ENCODE data around the gene MDGA2. TPM values are rescaled to one million over a fixed set of nuclear protein-coding genes. Genes with fewer than 3 reads are reported as not detected.

MDGA2 gene
- total RNA-seq, 1 experiment from 2014 or later, result not detected

- TF ChIP-seq CTCF (IDR thresholded peaks at IDR 0.05; ENCODE audit: unreplicated experiment), result no peak
- DNase-seq, result no peak
- CTCF ChIA-PET, result no interaction called here
- Mint-ChIP-seq H3K27me3 (ENCODE audit: unreplicated experiment) (no peaks in the 10 kb centered on the region), H3K4me3 (ENCODE audit: low read depth, unreplicated experiment) (no peak overlapping the region), H3K9me3 (ENCODE audit: low read depth, unreplicated experiment) (peaks cover 1% of the 10 kb centered on the region), H3K36me3 (ENCODE audit: insufficient read depth, unreplicated experiment) (no peaks in the 10 kb centered on the region), H3K4me1 (ENCODE audit: low read depth, unreplicated experiment) (no peaks in the 10 kb centered on the region), H3K27ac (ENCODE audit: unreplicated experiment) (no peak overlapping the region)
- intact Hi-C loops (cut with micrococcal nuclease; ENCODE audit: unreplicated experiment), result no loop called here
- no TSS peak for BruUV-seq (replicated peaks)
Measured at GRCh38 chr14:47710581-47710980, 35.2 kb upstream of the MDGA2 start.

GRCh38 chr14:47705683-47706082 lies 30.3 kb upstream of the MDGA2 start:
- Mint-ChIP-seq H3K27ac (ENCODE audit: unreplicated experiment) (no peak overlapping the region), H3K4me1 (ENCODE audit: low read depth, unreplicated experiment) (no peaks in the 10 kb centered on the region), H3K9me3 (ENCODE audit: low read depth, unreplicated experiment) (peaks cover 3% of the 10 kb centered on the region), H3K4me3 (ENCODE audit: low read depth, unreplicated experiment) (no peak overlapping the region), H3K36me3 (ENCODE audit: insufficient read depth, unreplicated experiment) (no peaks in the 10 kb centered on the region), H3K27me3 (ENCODE audit: unreplicated experiment) (no peaks in the 10 kb centered on the region)
- BruUV-seq (replicated peaks), result no TSS peak
- DNase-seq, result no peak
- intact Hi-C loops (cut with micrococcal nuclease; ENCODE audit: unreplicated experiment), result no loop called here
- TF ChIP-seq CTCF (IDR thresholded peaks at IDR 0.05; ENCODE audit: unreplicated experiment), result no peak
- CTCF ChIA-PET, result no interaction called here

GRCh38 chr14:47691829-47692228 lies 16.4 kb upstream of the MDGA2 start:
- Mint-ChIP-seq H3K36me3 (ENCODE audit: insufficient read depth, unreplicated experiment) (no peaks in the 10 kb centered on the region), H3K27me3 (ENCODE audit: unreplicated experiment) (no peaks in the 10 kb centered on the region), H3K4me1 (ENCODE audit: low read depth, unreplicated experiment) (no peaks in the 10 kb centered on the region), H3K27ac (ENCODE audit: unreplicated experiment) (no peak overlapping the region), H3K9me3 (ENCODE audit: low read depth, unreplicated experiment) (peaks cover 12% of the 10 kb centered on the region), H3K4me3 (ENCODE audit: low read depth, unreplicated experiment) (no peak overlapping the region)
- intact Hi-C loops (cut with micrococcal nuclease; ENCODE audit: unreplicated experiment), result no loop called here
- CTCF ChIA-PET, result no interaction called here
- no peak for DNase-seq
- no TSS peak for BruUV-seq (replicated peaks)
- TF ChIP-seq CTCF (IDR thresholded peaks at IDR 0.05; ENCODE audit: unreplicated experiment), result no peak

GRCh38 chr14:47678993-47679392 lies 3.6 kb upstream of the MDGA2 start:
- Mint-ChIP-seq H3K27me3 (ENCODE audit: unreplicated experiment) (no peaks in the 10 kb centered on the region), H3K4me1 (ENCODE audit: low read depth, unreplicated experiment) (no peaks in the 10 kb centered on the region), H3K36me3 (ENCODE audit: insufficient read depth, unreplicated experiment) (no peaks in the 10 kb centered on the region), H3K4me3 (ENCODE audit: low read depth, unreplicated experiment) (no peak overlapping the region), H3K9me3 (ENCODE audit: low read depth, unreplicated experiment) (no peaks in the 10 kb centered on the region), H3K27ac (ENCODE audit: unreplicated experiment) (no peak overlapping the region)
- no peak for DNase-seq
- no TSS peak for BruUV-seq (replicated peaks)
- CTCF ChIA-PET, result no interaction called here
- intact Hi-C loops (cut with micrococcal nuclease; ENCODE audit: unreplicated experiment), result no loop called here
- TF ChIP-seq CTCF (IDR thresholded peaks at IDR 0.05; ENCODE audit: unreplicated experiment), result no peak

- CTCF ChIA-PET, result no interaction called here
- Mint-ChIP-seq H3K4me1 (ENCODE audit: low read depth, unreplicated experiment) (no peaks in the 10 kb centered on the region), H3K4me3 (ENCODE audit: low read depth, unreplicated experiment) (no peak overlapping the region), H3K27me3 (ENCODE audit: unreplicated experiment) (no peaks in the 10 kb centered on the region), H3K27ac (ENCODE audit: unreplicated experiment) (no peak overlapping the region), H3K36me3 (ENCODE audit: insufficient read depth, unreplicated experiment) (no peaks in the 10 kb centered on the region), H3K9me3 (ENCODE audit: low read depth, unreplicated experiment) (no peaks in the 10 kb centered on the region)
- DNase-seq, result no peak
- intact Hi-C loops (cut with micrococcal nuclease; ENCODE audit: unreplicated experiment), result no loop called here
- no peak for TF ChIP-seq CTCF (IDR thresholded peaks at IDR 0.05; ENCODE audit: unreplicated experiment)
- no TSS peak for BruUV-seq (replicated peaks)
Measured at GRCh38 chr14:47678157-47678556, 2.8 kb upstream of the MDGA2 start.
